Skeletal muscle tissue (tissue), 4 donors: ENCODE data around the gene CALCB. TPM values are rescaled to one million over a fixed set of nuclear protein-coding genes. Genes with fewer than 3 reads are reported as not detected.
"Not testable (repeated sequence)": the region's sequence is repeated elsewhere in the genome, so short reads cannot be mapped to it uniquely, and the experiment has no call there.

Experiments used
- H3K27ac ChIP-seq: one replicate; pipeline ENCODE4 v1.7.0; 2013; ENCODE audit warnings: mild to moderate bottlenecking, low read depth, low read length, inconsistent platforms
- H3K27me3 ChIP-seq, 3 donors: one replicate each; pipeline ENCODE4 v1.7.0; 2013; ENCODE audit warnings: low read length in 3 of 3; ENCODE audit not compliant: control insufficient read depth in 3 of 3, insufficient read depth in 3 of 3
- H3K36me3 ChIP-seq, 3 donors: one replicate each; pipeline ENCODE4 v1.7.0; 2013; ENCODE audit warnings: low read length in 3 of 3; ENCODE audit not compliant: control insufficient read depth in 3 of 3, insufficient read depth in 3 of 3
- H3K4me1 ChIP-seq, 3 donors: one replicate each; pipeline ENCODE4 v1.7.0; 2013; ENCODE audit warnings: low read length in 3 of 3, mild to moderate bottlenecking in 3 of 3; ENCODE audit not compliant: control insufficient read depth in 3 of 3, insufficient read depth in 3 of 3
- H3K4me3 ChIP-seq, 3 donors: one replicate each; pipeline ENCODE4 v1.7.0; 2013; ENCODE audit warnings: low read length in 3 of 3
- H3K9ac ChIP-seq, 3 donors: one replicate each; pipeline ENCODE4 v1.7.0; 2013; ENCODE audit warnings: low read length in 3 of 3, mild to moderate bottlenecking in 3 of 3, moderate library complexity in 2 of 3, low read depth in 1 of 3
- H3K9me3 ChIP-seq, 3 donors: one replicate each; pipeline ENCODE4 v1.7.0; 2013; ENCODE audit warnings: low read length in 3 of 3; ENCODE audit not compliant: control insufficient read depth in 3 of 3
- total RNA-seq: library from RNA; depleted of rRNA; stranded (reverse); fragments of >200 nt; gene quantifications from one replicate; pipeline ENCODE4 v1.2.3, GENCODE V29; 2014
- donor health status: Osteomylitis.

The CALCB gene, protein sequence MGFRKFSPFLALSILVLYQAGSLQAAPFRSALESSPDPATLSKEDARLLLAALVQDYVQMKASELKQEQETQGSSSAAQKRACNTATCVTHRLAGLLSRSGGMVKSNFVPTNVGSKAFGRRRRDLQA
- not detected for total RNA-seq

DNA sequence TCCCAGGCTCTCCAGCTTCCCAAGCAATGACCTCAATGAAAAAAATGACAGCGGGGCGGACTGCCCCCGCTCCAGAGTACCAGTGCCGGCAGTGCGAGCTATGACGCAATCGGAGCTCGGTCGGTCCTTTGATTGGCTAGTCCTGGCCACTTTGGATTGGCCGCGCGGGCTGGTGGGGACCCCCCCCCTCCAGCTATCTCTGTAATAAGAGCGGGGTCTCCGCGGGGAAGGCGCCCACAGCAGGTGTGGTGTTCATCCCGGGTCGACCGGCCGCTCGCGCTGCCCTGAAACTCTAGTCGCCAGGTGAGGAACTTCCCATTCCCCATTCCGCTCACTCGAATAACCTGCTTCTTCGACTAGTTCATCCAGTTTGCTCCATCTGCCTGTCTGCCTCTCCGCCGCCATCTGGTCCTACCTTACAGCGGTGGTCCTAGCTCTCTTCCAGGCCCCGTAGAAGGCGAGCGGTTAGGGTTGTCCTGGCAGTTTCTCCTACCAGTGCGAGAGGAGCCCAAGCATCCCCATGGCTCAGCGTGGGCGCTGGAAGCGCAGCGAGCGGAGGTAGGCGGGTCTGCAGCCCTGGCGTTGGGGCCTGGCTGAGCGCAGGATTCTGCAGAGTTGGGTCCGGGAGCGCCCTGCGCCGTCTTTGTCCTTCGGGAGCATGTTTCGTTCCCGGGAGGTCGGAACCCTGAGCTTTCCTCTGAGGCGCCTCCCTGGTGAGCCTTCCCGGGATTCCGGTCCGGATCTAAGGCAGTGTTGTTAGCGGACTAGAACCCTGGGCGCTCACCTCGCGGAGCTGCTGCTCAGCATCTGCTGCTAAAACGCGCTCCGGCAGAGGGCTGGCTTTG lies at the start of gene CALCB:
TSS of gene CALCB (plus strand) at position 233 of the 845 bp plus-strand sequence. CDS start 1,126 bp downstream, outside the sequence.
- peaks cover 31 to 54% (median 45%) of the 10 kb centered on the region in 3 donors for H3K27me3 ChIP-seq
- H3K4me3 ChIP-seq: peak within 1 kb of the TSS; percentile 0 to 52 (median 32)
- H3K27ac ChIP-seq: no peak within 1 kb of the TSS
- no peaks in the 10 kb centered on the region for H3K9me3 ChIP-seq
- peaks cover 15 to 18% (median 15%) of the 10 kb centered on the region in 3 donors for H3K4me1 ChIP-seq
- no peak within 1 kb of the TSS for H3K9ac ChIP-seq
- H3K36me3 ChIP-seq: no peaks in the 10 kb centered on the region

DNA sequence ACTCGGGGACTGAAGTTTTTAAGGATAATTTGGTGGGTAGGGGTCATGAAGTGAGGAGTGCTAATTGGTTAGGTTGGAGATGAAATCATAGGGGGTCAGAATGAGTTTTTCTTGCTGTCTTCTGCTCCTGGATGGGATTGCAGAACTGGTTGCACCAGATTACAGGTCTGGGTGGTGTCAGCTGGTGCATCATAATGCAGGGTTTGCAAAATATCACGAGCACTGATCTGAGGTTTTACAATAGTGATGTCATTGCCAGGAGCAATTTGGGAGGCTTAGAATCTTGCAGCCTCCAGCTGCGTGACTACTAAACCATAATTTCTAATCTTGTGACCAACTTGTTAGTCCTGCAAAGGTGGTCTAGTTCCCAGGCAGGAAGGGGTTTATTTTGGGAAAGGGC lies 46.4 kb upstream of the CALCB start:
- Histone ChIP-seq H3K9me3 (peaks cover 0 to 3% (median 0%) of the 10 kb centered on the region in 3 donors), H3K27ac (no peak overlapping the region), H3K27me3 (no peaks in the 10 kb centered on the region), H3K36me3 (no peaks in the 10 kb centered on the region), H3K4me3 (no peak overlapping the region), H3K9ac (no peak overlapping the region), H3K4me1 (no peaks in the 10 kb centered on the region)

DNA sequence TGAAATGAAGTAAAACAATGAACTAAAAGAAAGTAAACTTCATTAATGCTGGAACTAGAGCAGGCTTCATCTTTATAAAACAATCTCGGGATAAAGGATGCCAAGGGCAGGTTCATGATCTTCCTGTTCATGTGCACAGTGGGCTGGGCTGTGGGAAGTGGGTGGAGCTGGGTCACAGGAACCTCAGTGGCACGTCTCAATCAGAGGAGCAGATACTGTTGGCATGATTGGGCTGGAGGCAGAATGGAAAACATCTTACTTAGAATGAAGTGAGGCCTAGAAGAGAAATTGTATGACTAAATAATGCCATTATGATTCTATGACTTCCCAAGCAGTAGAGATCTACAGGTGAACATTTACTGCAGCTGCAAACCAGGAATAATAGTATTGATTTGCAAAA lies 45.4 kb upstream of the CALCB start:
- H3K9me3 ChIP-seq: no peaks in the 10 kb centered on the region
- H3K36me3 ChIP-seq: no peaks in the 10 kb centered on the region
- no peak overlapping the region for H3K27ac ChIP-seq

DNA sequence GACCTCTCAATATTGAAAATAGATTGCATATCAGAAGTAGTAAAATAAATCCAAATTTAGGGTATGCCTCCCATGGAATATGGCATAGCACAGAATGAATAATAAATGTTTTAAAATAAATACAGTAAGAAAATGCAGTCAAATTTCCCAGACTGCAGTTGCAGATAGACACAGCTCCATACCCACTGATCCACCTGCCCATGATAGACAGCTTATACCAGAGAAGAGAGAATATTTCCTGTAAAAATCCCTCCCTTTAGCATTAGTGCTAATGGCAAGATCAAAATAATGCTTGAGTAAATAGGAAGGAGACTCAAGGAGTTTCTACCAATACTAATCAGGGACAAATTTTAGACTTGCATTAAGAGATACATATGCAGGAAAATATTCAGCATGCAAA lies 45.0 kb upstream of the CALCB start:
- Histone ChIP-seq H3K4me1 (no peaks in the 10 kb centered on the region), H3K27me3 (no peaks in the 10 kb centered on the region), H3K9me3 (no peaks in the 10 kb centered on the region), H3K9ac (no peak overlapping the region), H3K4me3 (no peak overlapping the region), H3K36me3 (no peaks in the 10 kb centered on the region), H3K27ac (no peak overlapping the region)

More for the DNA sequence above, 45.4 kb upstream of the CALCB start:
- Histone ChIP-seq H3K4me1 (no peaks in the 10 kb centered on the region), H3K27me3 (no peaks in the 10 kb centered on the region), H3K9ac (no peak overlapping the region), H3K4me3 (no peak overlapping the region)

DNA sequence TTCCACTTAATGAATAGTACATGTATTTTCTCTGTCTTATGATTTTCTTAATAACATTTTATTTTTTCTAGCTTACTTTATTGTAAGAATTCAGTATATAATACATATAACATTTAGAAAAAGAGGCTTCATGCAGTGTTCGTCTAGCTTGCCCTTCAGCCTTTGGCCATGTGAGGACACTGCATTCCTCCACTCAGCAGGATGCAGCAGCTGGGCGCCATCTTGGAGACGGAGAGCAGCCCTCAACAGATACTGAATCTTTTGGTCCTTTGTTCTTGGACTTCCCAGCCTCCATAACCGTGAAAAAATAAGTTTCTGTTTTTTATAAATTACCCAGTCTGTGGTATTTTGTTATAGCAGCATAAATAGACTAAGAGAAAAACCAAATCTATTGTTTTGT lies 41.4 kb upstream of the CALCB start:
- not testable (repeated sequence) for H3K9me3 ChIP-seq, H3K9ac ChIP-seq, H3K4me3 ChIP-seq, H3K27me3 ChIP-seq, H3K36me3 ChIP-seq, H3K4me1 ChIP-seq, H3K27ac ChIP-seq

DNA sequence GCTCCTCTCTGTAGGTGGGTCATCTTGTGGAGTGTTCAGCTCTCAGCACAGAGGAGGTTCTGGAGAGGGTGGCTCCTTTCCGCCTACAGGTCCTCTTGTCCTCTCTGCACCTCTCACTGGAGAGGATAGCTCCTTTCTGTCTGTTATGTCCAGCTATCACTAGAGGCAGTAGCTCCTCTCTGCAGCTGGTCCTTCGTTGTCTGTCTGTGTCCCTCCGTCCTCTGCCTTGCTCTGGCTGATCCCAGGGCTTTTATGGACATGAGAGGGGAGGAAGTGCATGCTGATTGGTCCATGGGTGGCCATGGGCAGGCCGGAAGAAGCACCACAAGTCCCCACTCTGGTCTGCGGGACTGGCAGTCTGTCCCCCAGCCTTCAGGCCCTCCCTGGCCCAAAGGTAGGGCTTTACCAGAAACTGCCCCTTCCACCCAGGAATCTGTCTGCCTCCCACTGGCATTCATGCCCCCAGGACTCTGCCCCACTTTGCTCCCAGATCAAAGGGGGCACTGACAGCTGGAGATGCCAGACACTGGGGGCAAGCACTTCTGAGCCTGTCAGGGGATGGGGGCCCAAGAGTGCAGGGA lies 38.6 kb upstream of the CALCB start:
- H3K27ac ChIP-seq: no peak overlapping the region
- no peak overlapping the region for H3K9ac ChIP-seq
- H3K4me3 ChIP-seq: no peak overlapping the region
- peaks cover 3 to 8% (median 8%) of the 10 kb centered on the region in 3 donors for H3K27me3 ChIP-seq
- H3K9me3 ChIP-seq: no peaks in the 10 kb centered on the region
- no peaks in the 10 kb centered on the region for H3K36me3 ChIP-seq
- H3K4me1 ChIP-seq: no peaks in the 10 kb centered on the region

DNA sequence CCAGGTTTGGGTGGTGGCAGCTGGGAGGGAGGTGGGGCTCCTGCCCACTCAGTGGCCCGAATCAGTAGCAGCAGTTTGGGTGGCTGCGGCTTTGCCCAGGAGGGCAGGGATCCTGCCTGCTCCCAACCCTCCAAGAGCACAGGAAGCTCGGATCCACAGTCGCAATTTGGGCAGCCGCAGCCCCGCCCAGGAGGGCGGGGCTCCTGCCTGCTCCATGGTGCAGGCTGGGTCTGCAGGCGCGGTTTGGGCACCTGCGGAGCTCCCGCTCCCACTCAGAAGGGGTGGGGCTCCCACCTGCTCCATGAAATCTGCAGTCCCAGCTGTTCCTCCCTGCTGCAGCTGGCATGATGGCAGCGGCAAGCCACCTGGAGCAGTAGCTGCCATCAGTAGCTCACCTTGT lies 38.1 kb upstream of the CALCB start:
- H3K27me3 ChIP-seq: peaks cover 3 to 8% (median 8%) of the 10 kb centered on the region in 3 donors
- H3K4me1 ChIP-seq: no peaks in the 10 kb centered on the region
- no peak overlapping the region for H3K27ac ChIP-seq
- no peak overlapping the region for H3K4me3 ChIP-seq
- no peaks in the 10 kb centered on the region for H3K36me3 ChIP-seq
- no peak overlapping the region for H3K9ac ChIP-seq
- H3K9me3 ChIP-seq: no peaks in the 10 kb centered on the region

DNA sequence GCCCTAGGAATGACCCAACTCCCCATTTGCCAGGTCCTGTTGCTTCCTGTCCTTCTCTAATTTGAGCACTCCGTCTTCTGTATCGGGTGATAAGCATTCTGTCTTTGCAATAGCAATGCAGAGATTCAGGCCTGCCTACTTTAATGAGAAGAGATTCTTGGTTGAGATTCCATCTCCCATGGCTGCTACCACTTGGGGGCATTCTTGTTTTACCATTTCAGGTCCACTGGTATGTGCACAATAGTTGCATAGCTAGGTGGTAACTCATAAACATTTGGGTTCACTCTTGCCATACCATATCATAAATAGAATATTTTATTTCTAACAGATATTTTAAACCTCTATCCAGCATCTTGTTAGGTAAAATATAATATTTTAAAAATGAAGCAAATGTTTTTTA lies 34.4 kb upstream of the CALCB start:
- Histone ChIP-seq H3K9me3 (no peaks in the 10 kb centered on the region), H3K9ac (no peak overlapping the region), H3K27me3 (peaks cover 3 to 8% (median 8%) of the 10 kb centered on the region in 3 donors), H3K36me3 (no peaks in the 10 kb centered on the region), H3K4me3 (no peak overlapping the region), H3K27ac (no peak overlapping the region), H3K4me1 (no peaks in the 10 kb centered on the region)

DNA sequence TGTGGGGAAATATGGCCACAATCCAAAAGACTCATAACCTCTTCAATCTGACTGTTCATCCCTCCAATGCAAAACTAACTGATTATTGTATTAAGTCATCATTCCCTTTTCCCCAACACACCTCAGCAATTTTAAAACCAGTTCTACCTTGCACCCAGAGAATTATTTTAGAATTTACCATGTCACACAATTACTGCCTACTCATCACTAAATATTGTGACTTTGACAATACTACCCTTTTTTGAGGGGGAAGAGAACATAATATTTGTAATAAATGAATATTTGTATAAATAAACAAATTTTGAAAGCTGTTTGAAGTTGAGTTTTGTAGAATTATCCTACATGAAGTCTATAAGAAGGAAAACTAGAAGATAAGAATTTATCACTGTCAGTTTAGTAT lies 28.2 kb upstream of the CALCB start:
- Histone ChIP-seq H3K4me1 (no peaks in the 10 kb centered on the region), H3K27ac (no peak overlapping the region), H3K36me3 (no peaks in the 10 kb centered on the region), H3K4me3 (no peak overlapping the region), H3K27me3 (no peaks in the 10 kb centered on the region), H3K9ac (no peak overlapping the region), H3K9me3 (no peaks in the 10 kb centered on the region)

DNA sequence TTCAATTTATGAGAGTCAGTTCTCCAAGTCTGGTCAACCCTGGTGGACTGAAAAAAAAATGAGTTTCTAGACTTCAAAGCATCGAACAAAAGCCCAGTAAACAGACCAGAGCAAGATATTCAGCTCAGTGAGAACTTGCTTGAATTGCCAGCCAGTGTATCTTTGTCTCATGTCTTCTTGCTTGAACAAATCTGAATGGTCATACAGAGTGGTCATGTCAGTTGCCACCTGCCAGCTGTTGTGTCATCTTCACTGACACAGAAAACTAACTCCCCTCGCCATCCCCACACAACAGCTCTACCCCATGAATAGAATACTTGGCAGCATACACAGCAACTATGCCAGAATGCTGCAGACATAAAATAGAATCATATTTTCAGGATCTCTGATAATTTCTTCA lies 27.5 kb upstream of the CALCB start:
- Histone ChIP-seq H3K9ac (no peak overlapping the region), H3K27ac (no peak overlapping the region), H3K36me3 (no peaks in the 10 kb centered on the region), H3K4me1 (no peaks in the 10 kb centered on the region), H3K9me3 (no peaks in the 10 kb centered on the region), H3K4me3 (no peak overlapping the region), H3K27me3 (no peaks in the 10 kb centered on the region)
